ENCODE results near the gene SLC35F1.
A peak's percentile ranks its signal among the peaks of the same experiment; 100 is the strongest.

SLC35F1 gene

GRCh38 chr6:117870486-117871242 is 36.4 kb upstream of the SLC35F1 start:
- peak overlapping the region; percentile 36 for H2AFZ ChIP-seq (ENCODE audit: low read length)
- no peak overlapping the region for H2BK5ac ChIP-seq (ENCODE audit: low read length)
- no peaks in the 10 kb centered on the region for H3K27me3 ChIP-seq (ENCODE audit: control insufficient read depth in 3 of 3, insufficient read depth in 3 of 3, low read depth in 1 of 3, low read length in 3 of 3)
- no CpG with 5 or more reads among the region's 4 CpGs for WGBS, 2 donors (ENCODE audit: extremely low coverage in 2 of 2, insufficient read length in 2 of 2, insufficient replicate concordance in 1 of 2)
- H3K9me3 ChIP-seq (replicated peaks in 1 of 2; ENCODE audit: control insufficient read depth in 2 of 2, insufficient read depth in 1 of 2, low read depth in 1 of 2, low read length in 2 of 2): peaks cover 0 to 8% of the 10 kb centered on the region in 2 donors
- H3K79me1 ChIP-seq (ENCODE audit: low read depth, low read length): no peaks in the 10 kb centered on the region
- no peak overlapping the region for H2BK15ac ChIP-seq (ENCODE audit: low read length)
- no peak overlapping the region for H3K4ac ChIP-seq (ENCODE audit: low read length)
- no peak for DNase-seq (ENCODE audit: low spot score)
- H2BK12ac ChIP-seq (ENCODE audit: low read length): no peak overlapping the region
- no peak overlapping the region for H3K14ac ChIP-seq (ENCODE audit: low read length)
- H4K8ac ChIP-seq (ENCODE audit: low read depth, low read length): no peak overlapping the region
- H3K9ac ChIP-seq (ENCODE audit: low read depth, low read length, poor library complexity): no peak overlapping the region
- no peak overlapping the region for H3K4me3 ChIP-seq (ENCODE audit: low read length in 2 of 2)
- no peak overlapping the region for H3K27ac ChIP-seq (replicated peaks; ENCODE audit: low read length)
- H2BK120ac ChIP-seq (ENCODE audit: low read depth, low read length): no peak overlapping the region
- no peak overlapping the region for H3K23ac ChIP-seq (ENCODE audit: low read depth, low read length, poor library complexity)
- H3K36me3 ChIP-seq (replicated peaks in 1 of 2; ENCODE audit: control insufficient read depth in 2 of 2, insufficient read depth in 2 of 2, low read length in 2 of 2): no peaks in the 10 kb centered on the region
- no peaks in the 10 kb centered on the region for H3K4me1 ChIP-seq (ENCODE audit: control insufficient read depth in 2 of 2, insufficient read depth in 1 of 2, low read depth in 1 of 2, low read length in 2 of 2)
- no peak overlapping the region for H3K18ac ChIP-seq (ENCODE audit: low read length)
- no peak overlapping the region for H4K91ac ChIP-seq (ENCODE audit: low read depth, low read length, poor library complexity)
- H2AK5ac ChIP-seq (ENCODE audit: low read depth, low read length): no peak overlapping the region
- H3K4me2 ChIP-seq (ENCODE audit: insufficient read depth, low read length, poor library complexity, severe bottlenecking): no peak overlapping the region

- Histone ChIP-seq H3K9me3 (replicated peaks in 1 of 2; ENCODE audit: control insufficient read depth in 2 of 2, insufficient read depth in 1 of 2, low read depth in 1 of 2, low read length in 2 of 2) (no peaks in the 10 kb centered on the region), H3K27me3 (ENCODE audit: control insufficient read depth in 3 of 3, insufficient read depth in 3 of 3, low read depth in 1 of 3, low read length in 3 of 3) (no peaks in the 10 kb centered on the region), H2BK15ac (ENCODE audit: low read length) (no peak overlapping the region), H3K23ac (ENCODE audit: low read depth, low read length, poor library complexity) (no peak overlapping the region), H3K14ac (ENCODE audit: low read length) (no peak overlapping the region), H2BK5ac (ENCODE audit: low read length) (no peak overlapping the region), H3K4ac (ENCODE audit: low read length) (no peak overlapping the region), H4K8ac (ENCODE audit: low read depth, low read length) (no peak overlapping the region), H4K91ac (ENCODE audit: low read depth, low read length, poor library complexity) (no peak overlapping the region), H3K4me3 (ENCODE audit: low read length in 2 of 2) (no peak overlapping the region), H3K4me1 (ENCODE audit: control insufficient read depth in 2 of 2, insufficient read depth in 1 of 2, low read depth in 1 of 2, low read length in 2 of 2) (no peaks in the 10 kb centered on the region), H3K27ac (replicated peaks; ENCODE audit: low read length) (no peak overlapping the region), H3K79me1 (ENCODE audit: low read depth, low read length) (no peaks in the 10 kb centered on the region), H3K4me2 (ENCODE audit: insufficient read depth, low read length, poor library complexity, severe bottlenecking) (no peak overlapping the region), H2AFZ (ENCODE audit: low read length) (no peak overlapping the region), H2BK12ac (ENCODE audit: low read length) (no peak overlapping the region), H3K36me3 (replicated peaks in 1 of 2; ENCODE audit: control insufficient read depth in 2 of 2, insufficient read depth in 2 of 2, low read length in 2 of 2) (no peaks in the 10 kb centered on the region), H2BK120ac (ENCODE audit: low read depth, low read length) (no peak overlapping the region), H3K9ac (ENCODE audit: low read depth, low read length, poor library complexity) (no peak overlapping the region), H2AK5ac (ENCODE audit: low read depth, low read length) (no peak overlapping the region), H3K18ac (ENCODE audit: low read length) (no peak overlapping the region)
- no peak for DNase-seq (ENCODE audit: low spot score)
- no CpG with 5 or more reads among the region's 1 CpG for WGBS, 2 donors (ENCODE audit: extremely low coverage in 2 of 2, insufficient read length in 2 of 2, insufficient replicate concordance in 1 of 2)
Measured at GRCh38 chr6:117880824-117881223, 26.2 kb upstream of the SLC35F1 start.

- Histone ChIP-seq H3K27me3 (ENCODE audit: control insufficient read depth in 3 of 3, insufficient read depth in 3 of 3, low read depth in 1 of 3, low read length in 3 of 3) (peaks cover 0 to 13% (median 0%) of the 10 kb centered on the region in 3 experiments), H3K4me1 (ENCODE audit: control insufficient read depth in 2 of 2, insufficient read depth in 1 of 2, low read depth in 1 of 2, low read length in 2 of 2) (no peaks in the 10 kb centered on the region), H3K9ac (ENCODE audit: low read depth, low read length, poor library complexity) (no peak overlapping the region), H3K14ac (ENCODE audit: low read length) (no peak overlapping the region), H2BK15ac (ENCODE audit: low read length) (no peak overlapping the region), H2AFZ (ENCODE audit: low read length) (no peak overlapping the region), H4K91ac (ENCODE audit: low read depth, low read length, poor library complexity) (no peak overlapping the region), H3K23ac (ENCODE audit: low read depth, low read length, poor library complexity) (no peak overlapping the region), H3K79me1 (ENCODE audit: low read depth, low read length) (no peaks in the 10 kb centered on the region), H3K4ac (ENCODE audit: low read length) (no peak overlapping the region), H2AK5ac (ENCODE audit: low read depth, low read length) (no peak overlapping the region), H2BK12ac (ENCODE audit: low read length) (no peak overlapping the region), H3K18ac (ENCODE audit: low read length) (no peak overlapping the region), H3K36me3 (replicated peaks in 1 of 2; ENCODE audit: control insufficient read depth in 2 of 2, insufficient read depth in 2 of 2, low read length in 2 of 2) (no peaks in the 10 kb centered on the region), H3K9me3 (replicated peaks in 1 of 2; ENCODE audit: control insufficient read depth in 2 of 2, insufficient read depth in 1 of 2, low read depth in 1 of 2, low read length in 2 of 2) (no peaks in the 10 kb centered on the region), H3K27ac (replicated peaks; ENCODE audit: low read length) (no peak overlapping the region), H3K4me3 (ENCODE audit: low read length in 2 of 2) (no peak overlapping the region), H3K4me2 (ENCODE audit: insufficient read depth, low read length, poor library complexity, severe bottlenecking) (no peak overlapping the region), H2BK120ac (ENCODE audit: low read depth, low read length) (no peak overlapping the region), H2BK5ac (ENCODE audit: low read length) (no peak overlapping the region), H4K8ac (ENCODE audit: low read depth, low read length) (no peak overlapping the region)
- no peak for DNase-seq (ENCODE audit: low spot score)
Measured at GRCh38 chr6:117890172-117890571, 16.9 kb upstream of the SLC35F1 start.

- H2BK12ac ChIP-seq (ENCODE audit: low read length): no peak overlapping the region
- H2AK5ac ChIP-seq (ENCODE audit: low read depth, low read length): no peak overlapping the region
- H3K23ac ChIP-seq (ENCODE audit: low read depth, low read length, poor library complexity): no peak overlapping the region
- H3K4ac ChIP-seq (ENCODE audit: low read length): no peak overlapping the region
- no peak overlapping the region for H2BK15ac ChIP-seq (ENCODE audit: low read length)
- peaks cover 0 to 3% (median 0%) of the 10 kb centered on the region in 3 experiments for H3K27me3 ChIP-seq (ENCODE audit: control insufficient read depth in 3 of 3, insufficient read depth in 3 of 3, low read depth in 1 of 3, low read length in 3 of 3)
- H3K9me3 ChIP-seq (replicated peaks in 1 of 2; ENCODE audit: control insufficient read depth in 2 of 2, insufficient read depth in 1 of 2, low read depth in 1 of 2, low read length in 2 of 2): no peaks in the 10 kb centered on the region
- no peak overlapping the region for H3K14ac ChIP-seq (ENCODE audit: low read length)
- no peaks in the 10 kb centered on the region for H3K36me3 ChIP-seq (replicated peaks in 1 of 2; ENCODE audit: control insufficient read depth in 2 of 2, insufficient read depth in 2 of 2, low read length in 2 of 2)
- no peak overlapping the region for H3K9ac ChIP-seq (ENCODE audit: low read depth, low read length, poor library complexity)
- peak overlapping the region; percentile 97 for H2AFZ ChIP-seq (ENCODE audit: low read length)
- no peak overlapping the region for H2BK120ac ChIP-seq (ENCODE audit: low read depth, low read length)
- H3K4me2 ChIP-seq (ENCODE audit: insufficient read depth, low read length, poor library complexity, severe bottlenecking): peak overlapping the region; percentile 48
- no peak overlapping the region for H3K18ac ChIP-seq (ENCODE audit: low read length)
- no peak overlapping the region for H4K91ac ChIP-seq (ENCODE audit: low read depth, low read length, poor library complexity)
- peak overlapping the region; percentile 73 to 91 for H3K4me3 ChIP-seq (ENCODE audit: low read length in 2 of 2)
- DNase-seq (ENCODE audit: low spot score): no peak
- no peaks in the 10 kb centered on the region for H3K79me1 ChIP-seq (ENCODE audit: low read depth, low read length)
- no CpG with 5 or more reads among the region's 14 CpGs for WGBS, 2 donors (ENCODE audit: extremely low coverage in 2 of 2, insufficient read length in 2 of 2, insufficient replicate concordance in 1 of 2)
- no peak overlapping the region for H3K27ac ChIP-seq (replicated peaks; ENCODE audit: low read length)
- H4K8ac ChIP-seq (ENCODE audit: low read depth, low read length): no peak overlapping the region
- no peak overlapping the region for H2BK5ac ChIP-seq (ENCODE audit: low read length)
- H3K4me1 ChIP-seq (ENCODE audit: control insufficient read depth in 2 of 2, insufficient read depth in 1 of 2, low read depth in 1 of 2, low read length in 2 of 2): peaks cover 0 to 4% of the 10 kb centered on the region in 2 donors
Measured at GRCh38 chr6:117906507-117906957, 532 bp upstream of the SLC35F1 start.

Data from neuronal stem cell (in vitro differentiated cells).